Measurements from ENCODE around the gene SHROOM1.

SHROOM1 gene

DNA sequence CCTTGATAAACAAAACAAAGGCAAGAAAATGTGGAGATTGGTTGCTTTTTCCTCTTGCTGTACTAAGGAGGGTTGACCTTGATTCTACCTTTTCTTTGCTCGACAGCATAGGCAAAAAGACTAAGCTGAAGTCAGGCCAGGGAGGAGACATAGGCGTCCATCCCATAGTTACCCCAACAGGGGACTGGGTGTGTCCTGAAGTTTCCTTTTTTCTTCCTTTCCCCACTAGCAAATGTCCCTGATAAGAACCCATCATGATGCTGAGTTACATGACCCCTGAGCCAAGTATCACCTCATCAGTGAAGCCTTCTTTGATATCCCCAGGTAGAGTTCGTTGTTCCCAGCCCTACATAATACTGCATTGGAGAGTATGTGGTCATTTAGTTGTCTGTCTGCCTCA, 9.9 kb upstream of the SHROOM1 start:
- TF ChIP-seq FOXM1 (IDR thresholded peaks at IDR 0.05; ENCODE audit: borderline replicate concordance, low read depth), result no peak
- no peak for TF ChIP-seq EP300 (IDR thresholded peaks at IDR 0.05; ENCODE audit: borderline replicate concordance)
- TF ChIP-seq, protein P1, sequence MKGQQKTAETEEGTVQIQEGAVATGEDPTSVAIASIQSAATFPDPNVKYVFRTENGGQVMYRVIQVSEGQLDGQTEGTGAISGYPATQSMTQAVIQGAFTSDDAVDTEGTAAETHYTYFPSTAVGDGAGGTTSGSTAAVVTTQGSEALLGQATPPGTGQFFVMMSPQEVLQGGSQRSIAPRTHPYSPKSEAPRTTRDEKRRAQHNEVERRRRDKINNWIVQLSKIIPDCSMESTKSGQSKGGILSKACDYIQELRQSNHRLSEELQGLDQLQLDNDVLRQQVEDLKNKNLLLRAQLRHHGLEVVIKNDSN (IDR thresholded peaks at IDR 0.05), result no peak
- no peak for TF ChIP-seq NFIC (IDR thresholded peaks at IDR 0.05)
- TF ChIP-seq YY1 (IDR thresholded peaks at IDR 0.05; ENCODE audit: low read depth), result no peak
- TF ChIP-seq CREB1 (IDR thresholded peaks at IDR 0.05; ENCODE audit: low read depth), result no peak
- no peak for TF ChIP-seq TAF1 (IDR thresholded peaks at IDR 0.05; ENCODE audit: low read depth)
- no peak for TF ChIP-seq ZBTB7A (IDR thresholded peaks at IDR 0.05; ENCODE audit: low read depth)
- no peak for TF ChIP-seq RAD21 (IDR thresholded peaks at IDR 0.05; ENCODE audit: low read depth)
- TF ChIP-seq, protein P2, sequence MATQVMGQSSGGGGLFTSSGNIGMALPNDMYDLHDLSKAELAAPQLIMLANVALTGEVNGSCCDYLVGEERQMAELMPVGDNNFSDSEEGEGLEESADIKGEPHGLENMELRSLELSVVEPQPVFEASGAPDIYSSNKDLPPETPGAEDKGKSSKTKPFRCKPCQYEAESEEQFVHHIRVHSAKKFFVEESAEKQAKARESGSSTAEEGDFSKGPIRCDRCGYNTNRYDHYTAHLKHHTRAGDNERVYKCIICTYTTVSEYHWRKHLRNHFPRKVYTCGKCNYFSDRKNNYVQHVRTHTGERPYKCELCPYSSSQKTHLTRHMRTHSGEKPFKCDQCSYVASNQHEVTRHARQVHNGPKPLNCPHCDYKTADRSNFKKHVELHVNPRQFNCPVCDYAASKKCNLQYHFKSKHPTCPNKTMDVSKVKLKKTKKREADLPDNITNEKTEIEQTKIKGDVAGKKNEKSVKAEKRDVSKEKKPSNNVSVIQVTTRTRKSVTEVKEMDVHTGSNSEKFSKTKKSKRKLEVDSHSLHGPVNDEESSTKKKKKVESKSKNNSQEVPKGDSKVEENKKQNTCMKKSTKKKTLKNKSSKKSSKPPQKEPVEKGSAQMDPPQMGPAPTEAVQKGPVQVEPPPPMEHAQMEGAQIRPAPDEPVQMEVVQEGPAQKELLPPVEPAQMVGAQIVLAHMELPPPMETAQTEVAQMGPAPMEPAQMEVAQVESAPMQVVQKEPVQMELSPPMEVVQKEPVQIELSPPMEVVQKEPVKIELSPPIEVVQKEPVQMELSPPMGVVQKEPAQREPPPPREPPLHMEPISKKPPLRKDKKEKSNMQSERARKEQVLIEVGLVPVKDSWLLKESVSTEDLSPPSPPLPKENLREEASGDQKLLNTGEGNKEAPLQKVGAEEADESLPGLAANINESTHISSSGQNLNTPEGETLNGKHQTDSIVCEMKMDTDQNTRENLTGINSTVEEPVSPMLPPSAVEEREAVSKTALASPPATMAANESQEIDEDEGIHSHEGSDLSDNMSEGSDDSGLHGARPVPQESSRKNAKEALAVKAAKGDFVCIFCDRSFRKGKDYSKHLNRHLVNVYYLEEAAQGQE (IDR thresholded peaks at IDR 0.05; ENCODE audit: low read depth), result no peak
- TF ChIP-seq TCF12 (IDR thresholded peaks at IDR 0.05; ENCODE audit: low read depth), result no peak

DNA sequence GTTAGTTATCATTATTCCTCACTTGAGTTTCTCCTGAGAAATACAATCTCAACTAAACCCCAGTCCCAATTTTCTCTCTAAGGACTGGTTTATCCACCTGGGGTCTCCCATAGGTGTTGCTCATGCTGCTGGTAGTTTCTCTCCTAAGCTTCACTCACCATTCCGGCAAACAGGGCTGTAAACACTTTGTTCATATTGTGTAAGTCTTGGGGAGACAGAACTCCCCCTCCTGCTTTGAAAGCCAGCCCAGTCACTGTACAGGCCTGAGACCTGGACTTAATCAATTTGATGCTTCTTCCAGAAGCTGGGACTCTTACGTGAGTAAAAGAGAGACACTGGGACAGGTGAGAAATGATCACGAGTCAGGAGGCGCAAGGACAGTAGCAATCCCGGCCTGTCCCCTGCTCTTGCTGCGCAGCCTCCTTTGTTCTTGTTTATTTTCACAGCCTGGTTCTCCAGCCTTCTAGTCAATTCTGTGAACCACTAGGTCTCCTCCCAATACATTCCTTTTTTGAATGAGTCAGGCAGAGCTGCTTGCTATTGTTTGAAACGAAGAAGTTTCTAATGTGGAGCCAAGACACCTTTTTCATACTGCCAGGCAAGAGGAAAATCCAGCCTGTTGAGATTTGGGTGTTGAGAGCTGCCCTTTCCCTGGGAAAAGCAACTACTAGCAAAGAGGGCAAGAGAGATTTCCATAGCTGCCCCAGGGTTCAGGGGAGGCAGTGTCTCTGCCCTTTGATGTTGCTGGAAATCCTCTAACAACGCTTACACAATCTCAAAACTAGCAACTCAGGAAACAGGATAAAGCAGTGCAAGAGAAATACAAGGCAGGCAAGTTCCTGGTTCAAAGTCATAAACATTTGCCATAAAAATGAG, 9.2 kb upstream of the SHROOM1 start:
- TF ChIP-seq EGR1 (IDR thresholded peaks at IDR 0.05) (no peak), CEBPB (IDR thresholded peaks at IDR 0.05) (no peak), MAX (IDR thresholded peaks at IDR 0.05) (no peak), NFIC (IDR thresholded peaks at IDR 0.05) (no peak), FOXM1 (IDR thresholded peaks at IDR 0.05; ENCODE audit: borderline replicate concordance, low read depth) (no peak)

DNA sequence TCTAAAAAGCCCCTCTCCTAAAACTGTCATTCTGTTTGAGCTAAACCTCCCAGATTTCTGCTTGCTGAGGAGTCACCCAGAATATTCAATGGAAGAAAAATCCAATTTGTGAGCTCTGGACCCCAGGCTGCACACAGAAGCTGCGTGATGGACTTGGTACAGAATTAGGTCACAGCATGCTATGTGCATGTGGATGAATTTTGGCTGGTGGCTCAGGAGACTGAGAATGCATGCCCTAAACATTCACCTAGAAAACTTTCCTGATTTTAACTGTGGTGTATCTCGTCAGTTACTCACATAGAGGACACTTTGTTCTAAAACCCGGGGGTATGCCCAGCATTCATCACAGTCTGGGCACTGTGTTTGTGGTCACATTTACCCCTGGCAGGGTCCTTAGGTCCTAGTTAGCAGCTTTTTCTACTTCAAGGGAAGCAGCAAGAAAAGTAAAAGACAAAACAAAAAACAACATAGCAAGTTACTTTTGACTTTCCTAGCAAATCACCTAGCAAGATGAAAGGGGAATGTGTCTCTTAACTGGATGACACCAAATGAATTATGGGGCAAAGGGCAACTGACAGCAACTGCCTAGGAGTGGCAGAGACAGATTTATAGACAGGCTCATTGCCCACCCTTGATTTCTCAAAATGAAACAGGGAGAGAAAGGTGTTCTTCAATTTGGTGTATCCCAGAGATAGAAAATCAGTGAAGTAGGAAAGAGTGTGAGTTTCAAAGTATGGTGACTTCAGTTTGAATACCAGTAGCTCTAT, 8.3 kb upstream of the SHROOM1 start:
- no peak for TF ChIP-seq TAF1 (IDR thresholded peaks at IDR 0.05; ENCODE audit: low read depth)
- no peak for TF ChIP-seq CREB1 (IDR thresholded peaks at IDR 0.05; ENCODE audit: low read depth)
- TF ChIP-seq CEBPB (IDR thresholded peaks at IDR 0.05), result no peak
- no peak for TF ChIP-seq RAD21 (IDR thresholded peaks at IDR 0.05; ENCODE audit: low read depth)
- TF ChIP-seq EGR1 (IDR thresholded peaks at IDR 0.05), result no peak
- TF ChIP-seq, protein P2 (IDR thresholded peaks at IDR 0.05; ENCODE audit: low read depth), result no peak
- no peak for TF ChIP-seq MAX (IDR thresholded peaks at IDR 0.05)
- TF ChIP-seq, protein P1 (IDR thresholded peaks at IDR 0.05), result no peak
- TF ChIP-seq FOXM1 (IDR thresholded peaks at IDR 0.05; ENCODE audit: borderline replicate concordance, low read depth), result no peak
- no peak for TF ChIP-seq EP300 (IDR thresholded peaks at IDR 0.05; ENCODE audit: borderline replicate concordance)
- no peak for TF ChIP-seq TCF12 (IDR thresholded peaks at IDR 0.05; ENCODE audit: low read depth)
- no peak for TF ChIP-seq ZBTB7A (IDR thresholded peaks at IDR 0.05; ENCODE audit: low read depth)
- TF ChIP-seq TEAD4 (IDR thresholded peaks at IDR 0.05), result no peak
- no peak for TF ChIP-seq YY1 (IDR thresholded peaks at IDR 0.05; ENCODE audit: low read depth)
- no peak for TF ChIP-seq NFIC (IDR thresholded peaks at IDR 0.05)

GRCh38 chr5:132837868-132838267, 7.4 kb upstream of the SHROOM1 start:
- TF ChIP-seq, protein P1 (IDR thresholded peaks at IDR 0.05), result no peak
- TF ChIP-seq TEAD4 (IDR thresholded peaks at IDR 0.05), result no peak
- TF ChIP-seq TCF12 (IDR thresholded peaks at IDR 0.05; ENCODE audit: low read depth), result no peak
- no peak for TF ChIP-seq CREB1 (IDR thresholded peaks at IDR 0.05; ENCODE audit: low read depth)
- TF ChIP-seq NFIC (IDR thresholded peaks at IDR 0.05), result no peak

GRCh38 chr5:132836852-132837251, 6.4 kb upstream of the SHROOM1 start:
- TF ChIP-seq TEAD4 (IDR thresholded peaks at IDR 0.05), result no peak
- TF ChIP-seq, protein P1 (IDR thresholded peaks at IDR 0.05), result no peak
- no peak for TF ChIP-seq TCF12 (IDR thresholded peaks at IDR 0.05; ENCODE audit: low read depth)
- TF ChIP-seq EP300 (IDR thresholded peaks at IDR 0.05; ENCODE audit: borderline replicate concordance), result no peak
- TF ChIP-seq, protein P2 (IDR thresholded peaks at IDR 0.05; ENCODE audit: low read depth), result no peak
- no peak for TF ChIP-seq YY1 (IDR thresholded peaks at IDR 0.05; ENCODE audit: low read depth)
- no peak for TF ChIP-seq ZBTB7A (IDR thresholded peaks at IDR 0.05; ENCODE audit: low read depth)
- no peak for TF ChIP-seq TAF1 (IDR thresholded peaks at IDR 0.05; ENCODE audit: low read depth)
- TF ChIP-seq EGR1 (IDR thresholded peaks at IDR 0.05), result no peak

All from Ishikawa (cell line).